ENCODE data around the gene ALPG.

The ALPG gene

DNA sequence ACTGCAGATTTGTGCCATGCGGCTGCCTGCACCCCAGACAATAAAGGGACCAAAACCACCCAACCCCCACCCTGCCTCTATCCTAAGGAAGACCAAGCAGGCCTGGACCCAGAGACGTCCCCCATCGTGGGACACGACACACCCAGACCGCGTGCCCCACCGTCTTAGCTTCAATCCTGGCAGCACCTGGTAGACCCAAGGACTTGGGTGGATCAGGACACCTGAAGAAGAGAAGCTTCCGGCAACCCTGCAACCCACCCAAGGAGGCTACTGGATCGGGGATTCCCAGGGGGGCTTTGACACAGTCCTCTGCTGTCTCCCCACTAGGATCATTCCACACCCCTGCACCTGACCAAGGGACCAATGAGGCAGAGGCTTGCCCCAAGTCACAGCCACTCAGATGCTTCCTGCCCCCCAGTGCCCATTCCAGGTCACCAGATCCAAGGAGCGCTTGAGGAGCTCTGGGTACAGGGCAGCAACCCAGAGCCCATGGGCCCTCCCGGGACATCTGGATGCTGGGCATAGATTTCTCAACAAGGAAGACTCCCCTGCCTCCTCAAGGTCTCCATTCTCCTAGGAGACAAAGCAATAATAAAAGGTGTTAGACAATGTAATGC lies 52.9 kb downstream of the ALPG start:
- DNase-seq: no peak

DNA sequence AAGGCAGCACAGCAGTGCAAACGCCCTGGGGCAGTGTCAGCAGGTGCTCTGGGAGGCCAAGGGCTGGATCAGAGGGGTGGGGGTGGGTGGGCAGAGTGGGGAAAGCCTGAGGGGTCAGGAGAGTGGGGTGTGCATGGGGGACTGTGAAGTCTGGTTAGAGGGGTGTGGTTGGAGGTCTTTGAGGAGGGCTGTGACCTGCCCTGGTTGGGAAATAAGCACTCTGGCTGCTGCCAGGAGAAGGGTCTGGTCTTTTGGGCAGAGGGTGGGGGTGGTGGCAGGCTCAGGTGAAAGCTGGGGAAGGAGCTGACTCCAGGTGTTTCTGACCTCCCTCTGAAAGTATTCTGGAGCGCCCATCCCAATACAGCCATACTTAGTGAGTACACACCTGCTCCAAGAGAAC lies 53.5 kb downstream of the ALPG start:
- no peak for DNase-seq

Data from fibroblast of skin of back (primary cell).